GM21619 (cell line): ENCODE data around the gene OR2F2.
A peak's percentile ranks its signal among the peaks of the same experiment; 100 is the strongest.

Experiments used
- ATAC-seq: cut with Tn5 transposase; IDR thresholded peaks from one replicate; pipeline ENCODE4 v1.9.1; 2021; ENCODE audit not compliant: unreplicated experiment

Gene OR2F2

DNA sequence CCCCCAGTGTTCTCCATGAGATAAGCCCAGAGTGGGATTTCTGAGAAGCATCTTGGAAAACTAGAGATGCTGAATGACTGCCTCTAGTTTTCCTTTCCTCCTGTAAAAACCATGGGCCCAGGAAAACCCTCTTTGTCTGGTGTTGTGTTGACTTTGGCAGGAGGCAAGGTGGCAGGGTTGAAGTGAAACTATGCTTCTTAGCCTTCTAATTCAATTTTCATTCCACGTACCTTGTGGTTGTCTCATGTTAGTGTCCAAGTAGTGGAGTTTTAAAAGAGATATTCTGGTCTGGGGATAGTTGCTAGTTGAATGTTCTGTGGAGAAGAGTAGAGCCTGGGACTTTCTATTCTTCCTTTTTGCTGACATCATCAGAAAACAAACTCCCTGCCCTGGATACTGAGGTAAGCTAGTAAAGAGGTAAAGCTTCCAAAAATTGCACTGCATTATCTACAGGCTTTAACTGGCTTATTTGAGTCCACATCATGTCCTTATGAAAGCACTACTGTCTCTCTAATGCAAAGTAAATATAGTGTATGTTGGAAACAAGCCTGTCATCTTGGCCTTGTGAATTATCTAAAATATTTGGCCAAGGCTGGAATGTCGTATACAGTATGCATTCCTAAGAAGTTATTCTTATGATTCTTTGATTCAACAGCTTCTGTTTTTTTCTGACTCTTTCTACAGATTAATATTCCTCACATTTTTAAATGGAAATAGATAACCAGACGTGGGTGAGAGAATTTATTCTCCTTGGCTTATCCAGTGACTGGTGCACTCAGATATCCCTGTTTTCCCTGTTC, at the start of gene OR2F2:
TSS of gene OR2F2 (plus strand) at position 708 of the 800 bp plus-strand sequence. CDS start at position 708, 0 bp downstream.
- ATAC-seq: no peak

GRCh38 chr7:143885951-143886350, 49.1 kb upstream of the OR2F2 start:
- peak; percentile 36 for ATAC-seq

DNA sequence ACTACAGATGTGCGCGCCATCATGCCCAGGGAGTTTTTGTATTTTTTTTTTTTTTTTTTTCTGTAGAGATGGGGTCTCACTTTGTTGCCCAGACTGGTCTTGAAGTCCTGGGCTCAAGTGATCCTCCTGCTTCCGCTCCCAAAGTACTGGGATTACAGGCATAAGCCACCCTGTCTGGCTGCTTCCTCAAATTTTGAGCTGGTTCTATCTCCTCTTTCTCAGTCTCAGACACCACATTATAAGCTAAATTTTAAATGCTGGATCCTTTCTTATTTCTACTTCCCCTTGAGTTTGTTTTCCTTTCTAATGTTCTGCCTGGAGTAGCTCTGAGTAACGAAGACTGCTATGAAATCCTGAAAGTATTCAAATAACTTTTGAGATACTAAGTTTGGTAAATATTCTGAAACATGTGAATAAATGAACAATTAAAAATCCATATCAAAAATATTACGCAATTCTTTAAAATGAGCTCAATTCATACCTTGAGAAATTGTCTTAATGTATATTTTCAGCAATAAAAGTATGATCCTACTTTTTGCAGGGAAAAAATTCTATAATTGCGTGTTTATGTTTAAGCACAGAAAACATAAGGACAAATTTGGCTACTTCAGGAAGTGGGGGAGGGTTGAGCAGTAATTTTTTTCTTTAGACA, 48.1 kb upstream of the OR2F2 start:
- ATAC-seq: no peak

GRCh38 chr7:143889068-143889467, 46.0 kb upstream of the OR2F2 start:
- ATAC-seq: no peak

GRCh38 chr7:143890558-143890957, 44.5 kb upstream of the OR2F2 start:
- ATAC-seq: no peak

GRCh38 chr7:143891457-143891856, 43.6 kb upstream of the OR2F2 start:
- ATAC-seq: no peak

DNA sequence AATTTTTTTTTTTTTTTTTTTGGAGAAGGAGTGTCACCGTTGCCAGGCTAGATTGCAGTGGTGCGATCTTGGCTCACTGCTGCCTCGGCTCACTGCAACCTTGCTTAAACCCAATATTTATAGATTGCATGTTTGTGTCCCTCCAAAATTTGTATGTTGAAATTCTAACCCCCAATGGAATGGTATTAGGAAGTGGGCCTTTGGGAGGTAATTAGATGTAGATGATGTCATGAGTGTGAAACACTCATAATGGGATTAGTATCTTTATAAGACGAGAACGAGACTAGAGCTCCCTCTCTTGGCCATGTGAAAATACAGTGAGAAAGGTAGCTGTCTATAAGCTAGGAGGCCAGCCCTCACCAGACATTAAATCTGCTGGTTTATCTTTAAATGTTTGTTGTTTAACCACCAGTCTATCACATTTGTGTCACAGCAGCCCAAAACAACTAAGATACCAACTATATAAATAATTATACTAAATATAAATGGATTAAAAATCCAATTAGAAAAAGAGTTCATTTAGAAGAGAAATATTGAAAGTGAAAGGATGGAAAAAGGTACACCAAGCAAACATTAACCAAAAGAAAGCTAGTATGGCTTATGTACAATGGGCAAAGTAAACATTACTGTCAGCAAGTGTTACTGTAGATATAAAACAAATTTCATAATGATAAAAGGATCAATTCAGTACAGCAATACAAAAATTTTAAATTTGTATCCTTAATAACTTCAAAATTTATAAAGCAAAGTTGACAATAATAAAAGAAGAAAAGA, 42.3 kb upstream of the OR2F2 start:
- ATAC-seq: peak; percentile 99

- ATAC-seq: no peak
Observed at GRCh38 chr7:143896667-143897066, 38.4 kb upstream of the OR2F2 start.

GRCh38 chr7:143898810-143899209, 36.2 kb upstream of the OR2F2 start:
- no peak for ATAC-seq

DNA sequence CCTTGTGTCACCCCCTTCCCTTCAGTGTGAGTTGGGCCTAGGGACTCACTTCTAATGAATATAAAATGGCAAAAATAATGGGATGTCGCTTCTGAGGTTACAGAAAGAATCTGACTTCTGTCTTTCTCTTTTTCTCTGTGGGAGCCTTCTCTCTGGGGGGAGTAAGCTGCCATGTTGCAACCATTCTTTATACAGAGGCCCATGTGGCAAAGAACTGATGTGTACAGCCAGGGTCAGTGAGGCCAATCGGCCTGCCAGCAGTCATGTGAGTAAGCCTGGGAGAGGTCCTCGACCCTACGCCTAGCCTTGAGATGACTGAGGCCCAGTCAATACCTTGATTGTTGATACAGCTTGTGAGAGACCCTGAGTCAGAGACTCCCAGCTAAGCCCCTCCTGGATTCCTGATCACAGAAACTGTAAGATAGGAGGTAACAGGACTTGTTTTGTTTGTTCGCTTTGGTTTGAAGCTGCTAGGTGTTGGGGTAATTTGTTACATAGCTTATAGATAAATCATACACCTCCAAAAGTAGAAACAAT, 34.7 kb upstream of the OR2F2 start:
- ATAC-seq: no peak

GRCh38 chr7:143901332-143901667, 33.7 kb upstream of the OR2F2 start:
- ATAC-seq: no peak

- ATAC-seq: peak; percentile 90
Observed at GRCh38 chr7:143901668-143902331, 33.2 kb upstream of the OR2F2 start, which contains the start of gene TCAF1. Gene TCAF1 (minus strand): TSS chr7:143902176. CDS start chr7:143876608, 25,568 bp downstream.

DNA sequence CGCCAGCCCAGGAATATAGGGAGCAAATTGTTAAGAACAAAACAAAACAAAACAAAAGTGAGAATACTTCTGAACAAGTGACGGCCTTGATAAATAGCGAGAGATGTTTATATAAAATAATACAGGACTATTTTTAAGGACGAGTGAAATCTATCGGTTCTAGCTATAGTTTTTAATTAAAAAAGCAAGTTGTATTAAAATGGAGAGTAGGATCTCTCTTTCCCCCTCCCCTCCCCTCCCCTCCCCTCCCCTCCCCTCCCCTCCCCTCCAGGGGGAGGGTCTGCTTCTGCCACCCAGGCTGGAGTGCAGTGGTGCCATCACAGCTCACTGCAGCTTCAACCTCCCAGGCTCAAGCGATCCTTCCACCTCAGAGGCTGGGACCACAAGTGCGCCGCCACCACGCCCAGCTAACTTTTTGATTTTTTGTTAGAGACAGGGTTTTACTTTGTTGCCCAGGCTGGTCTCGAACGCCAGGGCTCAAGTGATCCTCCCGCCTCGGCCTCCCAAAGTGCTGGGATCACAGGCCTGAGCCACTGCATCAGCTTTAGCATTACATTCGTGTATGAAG, 32.6 kb upstream of the OR2F2 start:
- ATAC-seq: no peak

DNA sequence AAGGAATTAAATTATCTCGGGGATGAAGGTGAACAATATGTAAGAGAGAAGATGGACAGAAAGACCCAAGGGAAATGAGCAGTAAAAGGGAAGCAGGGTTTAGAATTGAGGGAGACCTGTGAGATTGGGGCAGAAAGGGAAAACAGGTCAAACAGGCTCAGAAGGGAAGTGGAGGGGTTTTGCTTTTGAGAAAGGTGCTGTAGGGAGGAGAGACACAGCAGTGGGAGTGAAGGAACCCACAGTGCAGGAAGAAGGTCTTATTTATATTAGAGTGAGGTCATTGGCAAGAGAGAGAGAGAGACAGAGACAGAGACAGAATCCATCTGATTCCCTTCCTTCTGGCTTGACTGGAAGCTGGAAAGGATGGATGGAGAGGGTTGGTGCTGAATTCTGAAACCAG, 29.5 kb upstream of the OR2F2 start:
- ATAC-seq: no peak

- ATAC-seq: no peak
Observed at GRCh38 chr7:143906151-143906550, 28.9 kb upstream of the OR2F2 start.

- ATAC-seq: no peak
Observed at GRCh38 chr7:143906895-143907294, 28.1 kb upstream of the OR2F2 start.

- no peak for ATAC-seq
Observed at GRCh38 chr7:143908120-143908519, 26.9 kb upstream of the OR2F2 start.

DNA sequence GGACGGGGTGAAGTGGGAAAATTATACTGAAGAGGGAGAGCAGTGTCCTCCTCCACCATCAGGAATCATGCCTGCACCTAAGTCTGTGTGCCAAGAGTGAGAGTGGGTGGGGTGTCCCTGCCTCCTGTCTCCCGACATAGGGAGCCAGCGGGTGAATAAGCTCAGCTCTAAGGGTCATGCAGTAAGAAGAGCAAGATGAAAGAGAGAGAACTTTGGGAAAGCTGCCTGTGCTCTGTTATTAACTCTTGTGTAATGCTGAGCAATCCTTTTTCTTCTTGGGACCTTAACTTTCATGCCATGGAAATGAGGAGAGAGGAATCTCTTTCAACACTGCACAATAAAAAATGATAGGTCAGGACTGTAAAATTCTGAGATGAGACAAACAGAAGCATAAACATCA, 25.2 kb upstream of the OR2F2 start:
- no peak for ATAC-seq

- no peak for ATAC-seq
Observed at GRCh38 chr7:143910473-143911248, 24.4 kb upstream of the OR2F2 start.
